Fibroblast of upper back skin (primary cell): ENCODE results near the gene KRTAP20-3.

Experiments
- DNase-seq: peaks from one replicate; pipeline ENCODE4 v3.0.0-alpha.2; 2013

KRTAP20-3 gene

GRCh38 chr21:30642564-30642963 lies at the start of gene KRTAP20-3:
Gene KRTAP20-3 (plus strand): TSS chr21:30642864.
- DNase-seq: no peak

- no peak for DNase-seq
Observed at GRCh38 chr21:30598802-30599201, 43.9 kb upstream of the KRTAP20-3 start, which contains the start of gene KRTAP6-2. Gene KRTAP6-2 (minus strand): TSS chr21:30598902. CDS start chr21:30598874, 28 bp downstream.

GRCh38 chr21:30600787-30601186 lies 41.9 kb upstream of the KRTAP20-3 start, which contains the start of gene KRTAP22-1:
Gene KRTAP22-1 (plus strand): TSS chr21:30601087.
- no peak for DNase-seq

- no peak for DNase-seq
Observed at GRCh38 chr21:30605968-30606367, 36.7 kb upstream of the KRTAP20-3 start.

- DNase-seq: no peak
Observed at GRCh38 chr21:30612132-30612531, 30.5 kb upstream of the KRTAP20-3 start.

GRCh38 chr21:30613836-30614235 lies 28.8 kb upstream of the KRTAP20-3 start, which contains the start of gene KRTAP6-1:
Gene KRTAP6-1 (minus strand): TSS chr21:30613930. CDS start chr21:30613904, 26 bp downstream.
- no peak for DNase-seq

GRCh38 chr21:30615199-30615598 lies 27.5 kb upstream of the KRTAP20-3 start:
- DNase-seq: no peak

- no peak for DNase-seq
Observed at GRCh38 chr21:30616125-30616524, 26.5 kb upstream of the KRTAP20-3 start, which contains the start of gene KRTAP20-1. Gene KRTAP20-1 (plus strand): TSS chr21:30616425. CDS start chr21:30616455, 30 bp downstream.

- no peak for DNase-seq
Observed at GRCh38 chr21:30620080-30620479, 22.6 kb upstream of the KRTAP20-3 start.

GRCh38 chr21:30620522-30620921 lies 22.1 kb upstream of the KRTAP20-3 start, which contains the start of gene KRTAP20-4:
Gene KRTAP20-4 (plus strand): TSS chr21:30620627.
- no peak for DNase-seq

GRCh38 chr21:30623362-30623761 lies 19.3 kb upstream of the KRTAP20-3 start:
- DNase-seq: no peak

GRCh38 chr21:30625449-30626165 lies 17.1 kb upstream of the KRTAP20-3 start:
- DNase-seq: no peak

- DNase-seq: no peak
Observed at GRCh38 chr21:30628109-30628508, 14.6 kb upstream of the KRTAP20-3 start.

- peak; percentile 22 for DNase-seq
Observed at GRCh38 chr21:30629200-30629599, 13.5 kb upstream of the KRTAP20-3 start.

- DNase-seq: no peak
Observed at GRCh38 chr21:30634906-30635305, 7.8 kb upstream of the KRTAP20-3 start, which contains the start of gene KRTAP20-2. Gene KRTAP20-2 (plus strand): TSS chr21:30635206. CDS start chr21:30635264, 58 bp downstream.

GRCh38 chr21:30638686-30639085 lies 4.0 kb upstream of the KRTAP20-3 start:
- no peak for DNase-seq

- no peak for DNase-seq
Observed at GRCh38 chr21:30646904-30647414, 4.3 kb downstream of the KRTAP20-3 start.

- peak; percentile 24 for DNase-seq
Observed at GRCh38 chr21:30652891-30653290, 10.2 kb downstream of the KRTAP20-3 start.

- no peak for DNase-seq
Observed at GRCh38 chr21:30668776-30669175, 26.1 kb downstream of the KRTAP20-3 start.

GRCh38 chr21:30672985-30673650 lies 30.5 kb downstream of the KRTAP20-3 start:
- no peak for DNase-seq

GRCh38 chr21:30674312-30674711 lies 31.6 kb downstream of the KRTAP20-3 start:
- DNase-seq: peak; percentile 13

- peak; percentile 41 for DNase-seq
Observed at GRCh38 chr21:30676737-30677136, 34.1 kb downstream of the KRTAP20-3 start.

GRCh38 chr21:30680586-30680985 lies 37.9 kb downstream of the KRTAP20-3 start:
- DNase-seq: no peak

- no peak for DNase-seq
Observed at GRCh38 chr21:30684506-30684905, 41.8 kb downstream of the KRTAP20-3 start.
